Left forelimb (tissue), 1 donor: ENCODE measurements around the gene TRIM66.

ENCODE experiments used
- DNase-seq: peaks from one replicate; pipeline ENCODE4 v3.0.0-alpha.2; 2018; ENCODE audit warnings: low spot score

The TRIM66 gene

GRCh38 chr11:8608652-8609051, 73.8 kb downstream of the TRIM66 start:
- no peak for DNase-seq

- no peak for DNase-seq
These were observed 76.4 kb downstream of the TRIM66 start for GRCh38 chr11:8605971-8606563.

- no peak for DNase-seq
These were observed 78.3 kb downstream of the TRIM66 start for GRCh38 chr11:8604078-8604723.

GRCh38 chr11:8603696-8604077, 78.8 kb downstream of the TRIM66 start:
- DNase-seq = no peak

GRCh38 chr11:8601376-8602133, 80.9 kb downstream of the TRIM66 start:
- no peak for DNase-seq

- DNase-seq = no peak
These were observed 84.0 kb downstream of the TRIM66 start for GRCh38 chr11:8598506-8598905.

GRCh38 chr11:8597182-8597581, 85.3 kb downstream of the TRIM66 start:
- no peak for DNase-seq

GRCh38 chr11:8596504-8597046, 85.9 kb downstream of the TRIM66 start:
- DNase-seq = no peak

GRCh38 chr11:8593935-8594909, 88.2 kb downstream of the TRIM66 start, which contains the start of gene STK33:
STK33 (minus strand) TSS chr11:8594228; CDS start chr11:8474905, 119,323 bp downstream.
- no peak for DNase-seq

GRCh38 chr11:8593455-8593854, 89.0 kb downstream of the TRIM66 start:
- no peak for DNase-seq

- DNase-seq = no peak
These were observed 94.5 kb downstream of the TRIM66 start for GRCh38 chr11:8587915-8588314.

GRCh38 chr11:8586805-8587204, 95.7 kb downstream of the TRIM66 start:
- DNase-seq = no peak

- no peak for DNase-seq
These were observed 96.3 kb downstream of the TRIM66 start for GRCh38 chr11:8586184-8586583.

GRCh38 chr11:8584511-8584910, 98.0 kb downstream of the TRIM66 start:
- DNase-seq = no peak

GRCh38 chr11:8584082-8584481, 98.4 kb downstream of the TRIM66 start:
- DNase-seq = no peak

GRCh38 chr11:8581300-8581699, 101.2 kb downstream of the TRIM66 start:
- DNase-seq = no peak

- no peak for DNase-seq
These were observed 104.5 kb downstream of the TRIM66 start for GRCh38 chr11:8577791-8578581.

GRCh38 chr11:8574798-8575197, 107.7 kb downstream of the TRIM66 start:
- no peak for DNase-seq

GRCh38 chr11:8573777-8574176, 108.7 kb downstream of the TRIM66 start:
- DNase-seq = no peak

- no peak for DNase-seq
These were observed 114.8 kb downstream of the TRIM66 start for GRCh38 chr11:8567602-8568198.
